Hindlimb muscle (tissue), 1 donor: ENCODE data around the gene PIWIL4. TPM values are rescaled to one million over a fixed set of nuclear protein-coding genes. Genes with fewer than 3 reads are reported as not detected.

Experiments
- DNase-seq: peaks from one replicate; pipeline ENCODE4 v3.0.0-alpha.2; 2013
- polyA plus RNA-seq: library from polyadenylated mRNA; unstranded; fragments of 120-200 nt; gene quantifications from one replicate; pipeline ENCODE4 v1.2.1, GENCODE V29; 2013; ENCODE audit not compliant: insufficient read length

Gene PIWIL4
- polyA plus RNA-seq, 1 donor = 5.6 TPM

- no peak for DNase-seq
Measured at GRCh38 chr11:94666792-94667721, 99.9 kb downstream of the PIWIL4 start.

DNA sequence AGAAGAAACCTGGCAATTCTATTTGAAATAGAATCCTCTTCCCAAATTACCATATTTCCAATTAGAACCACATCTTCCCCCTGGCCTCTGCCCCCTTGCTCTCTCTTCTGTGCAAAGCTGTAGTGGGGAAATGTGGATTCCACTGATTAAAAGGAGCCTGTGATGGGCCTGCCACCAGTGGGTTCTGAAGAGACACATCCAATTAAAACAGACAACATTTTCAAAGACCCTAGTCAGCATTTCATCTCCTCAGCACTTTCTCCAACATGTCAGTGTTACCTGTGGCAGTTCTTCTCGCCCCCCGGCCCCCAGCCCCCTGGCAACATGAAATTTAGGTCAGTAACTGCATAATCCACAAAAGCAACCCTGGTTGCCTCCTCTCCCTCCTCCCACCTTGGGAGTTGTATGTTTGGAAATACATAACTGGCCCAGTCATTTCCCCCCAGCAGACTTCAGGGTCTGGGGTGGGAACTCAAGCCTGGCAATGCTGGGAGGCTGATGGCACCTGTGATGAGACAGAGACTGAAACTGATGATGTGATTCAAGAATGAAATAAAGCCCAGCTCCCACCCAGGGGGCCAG, 101.1 kb downstream of the PIWIL4 start:
- no peak for DNase-seq

- DNase-seq = no peak
Measured at GRCh38 chr11:94669023-94669422, 101.9 kb downstream of the PIWIL4 start.

Other genes with a start within 250 kb of the PIWIL4 start
- 0.18 TPM for gene GPR83, start 165.9 kb upstream of the PIWIL4 start, polyA plus RNA-seq
- gene MRE11, start 73.5 kb upstream of the PIWIL4 start, polyA plus RNA-seq = 11.5 TPM
- 10.1 TPM for gene ANKRD49, start 73.4 kb upstream of the PIWIL4 start, polyA plus RNA-seq
- gene C11orf97, start 54.9 kb upstream of the PIWIL4 start, polyA plus RNA-seq = not detected
- 5.8 TPM for gene FUT4, start 23.4 kb upstream of the PIWIL4 start, polyA plus RNA-seq
- 50.6 TPM for gene AMOTL1, start 201.0 kb downstream of the PIWIL4 start, polyA plus RNA-seq